ENCODE results near the gene MAP1LC3C.

DNA sequence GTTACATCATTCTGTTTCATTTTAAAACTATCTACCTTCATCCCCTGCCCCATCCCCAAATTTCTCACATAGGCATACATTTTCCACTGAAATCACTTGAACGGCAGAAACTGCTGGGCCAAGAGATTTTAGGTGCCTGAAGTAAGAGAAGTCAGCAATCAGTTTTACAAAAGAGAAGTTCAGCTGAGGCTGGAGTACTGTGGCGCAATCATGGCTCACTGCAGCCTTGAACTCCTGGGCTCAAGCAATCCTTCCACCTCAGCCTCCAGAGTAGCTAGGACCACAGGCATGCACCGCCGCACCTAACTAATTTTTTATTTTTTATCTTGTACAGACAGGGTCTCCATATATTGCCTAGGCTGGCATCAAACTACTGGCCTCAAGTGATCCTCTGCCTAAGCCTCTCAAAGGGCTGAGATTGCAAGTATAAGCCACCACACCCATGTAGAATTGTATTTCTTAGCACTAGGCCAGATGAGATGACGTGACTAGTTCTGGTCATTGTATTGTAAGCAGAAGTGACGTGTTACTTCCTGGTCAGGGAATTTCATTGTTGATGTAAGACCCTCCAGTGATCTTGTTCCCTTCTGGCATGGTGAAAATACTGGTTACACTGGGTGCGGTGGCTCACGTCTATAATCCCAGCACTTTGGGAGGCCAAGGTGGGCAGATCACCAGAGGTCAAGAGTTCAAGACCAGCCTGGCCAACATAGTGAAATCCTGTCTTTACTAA, 34.2 kb downstream of the MAP1LC3C start:
- TF ChIP-seq EP300 (IDR thresholded peaks at IDR 0.05; ENCODE audit: borderline replicate concordance in 1 of 2, control insufficient read depth in 1 of 2, low read depth in 2 of 2, low read length in 2 of 2) (no peak), FOS (IDR thresholded peaks at IDR 0.05; ENCODE audit: borderline replicate concordance, extremely low read depth, insufficient read length) (no peak), CTCF (IDR thresholded peaks at IDR 0.05 in 2 of 3, conservative IDR thresholded peaks at IDR 0.05 in 1 of 3; ENCODE audit: control insufficient read depth in 2 of 3, extremely low read depth in 1 of 3, insufficient read depth in 1 of 3, low read depth in 3 of 3, low read length in 3 of 3) (no peak), CHD2 (IDR thresholded peaks at IDR 0.05; ENCODE audit: borderline replicate concordance, low read depth, low read length) (no peak), ZBTB33 (IDR thresholded peaks at IDR 0.05) (no peak), EZH2 (IDR thresholded peaks at IDR 0.05; ENCODE audit: borderline replicate concordance, control insufficient read depth, low read depth, low read length) (no peak), HDAC6 (IDR thresholded peaks at IDR 0.05; ENCODE audit: unreplicated experiment) (no peak), IRF3 (IDR thresholded peaks at IDR 0.05) (no peak), KDM1A (IDR thresholded peaks at IDR 0.05; ENCODE audit: borderline replicate concordance) (no peak), BCLAF1 (IDR thresholded peaks at IDR 0.05) (no peak)
- TF ChIP-seq, protein P1, sequence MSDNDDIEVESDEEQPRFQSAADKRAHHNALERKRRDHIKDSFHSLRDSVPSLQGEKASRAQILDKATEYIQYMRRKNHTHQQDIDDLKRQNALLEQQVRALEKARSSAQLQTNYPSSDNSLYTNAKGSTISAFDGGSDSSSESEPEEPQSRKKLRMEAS (IDR thresholded peaks at IDR 0.05; ENCODE audit: low read depth, low read length): no peak
